GM23338 (cell line): ENCODE results near the gene SRP14. TPM values are rescaled to one million over a fixed set of nuclear protein-coding genes. Genes with fewer than 3 reads are reported as not detected.

Source experiments
- ATAC-seq: fragments of 200-7000 bp; cut with Tn5 transposase; 3 replicates; pipeline ENCODE4 v1.9.1; 2020
- DNase-seq: peaks from one replicate; pipeline ENCODE4 v3.0.0-alpha.2; 2015; ENCODE audit warnings: low spot score
- H2AFZ ChIP-seq: fragments of 200-600 bp; sonication (generic); 2 replicates; pipeline ENCODE4 v1.8.0; 2016; ENCODE audit warnings: antibody characterized with exemption, mild to moderate bottlenecking, moderate library complexity
- H3F3A ChIP-seq: fragments of 200-600 bp; sonication (generic); replicated peaks from 2 replicates; pipeline ENCODE4 v1.8.0; 2017; ENCODE audit warnings: antibody characterized with exemption, mixed run types, low read depth
- H3K27ac ChIP-seq: fragments of 200-600 bp; sonication (generic); 2 replicates; pipeline ENCODE4 v1.6.1; 2016; ENCODE audit warnings: low read depth
- H3K27me3 ChIP-seq: fragments of 200-600 bp; sonication (generic); 2 replicates; pipeline ENCODE4 v1.8.0; 2016; ENCODE audit warnings: mild to moderate bottlenecking, mixed run types, moderate library complexity; ENCODE audit not compliant: insufficient read depth
- H3K36me3 ChIP-seq: fragments of 200-600 bp; sonication (generic); 2 replicates; pipeline ENCODE4 v1.8.0; 2016; ENCODE audit warnings: mild to moderate bottlenecking; ENCODE audit not compliant: insufficient read depth
- H3K4me1 ChIP-seq: fragments of 200-600 bp; sonication (generic); 2 replicates; pipeline ENCODE4 v1.8.0; 2016; ENCODE audit warnings: mild to moderate bottlenecking, moderate library complexity; ENCODE audit not compliant: insufficient read depth
- H3K4me2 ChIP-seq: fragments of 200-600 bp; sonication (generic); 2 replicates; pipeline ENCODE4 v1.7.1; 2017; ENCODE audit warnings: mixed run types
- H3K4me3 ChIP-seq: fragments of 200-600 bp; sonication (generic); 2 replicates; pipeline ENCODE4 v1.6.1; 2016; ENCODE audit warnings: mixed run types
- H3K79me2 ChIP-seq: fragments of 200-600 bp; sonication (generic); replicated peaks from 2 replicates; pipeline ENCODE4 v1.8.0; 2017; ENCODE audit warnings: mild to moderate bottlenecking; ENCODE audit not compliant: insufficient read depth
- H3K9me2 ChIP-seq: fragments of 200-600 bp; sonication (generic); 2 replicates; pipeline ENCODE4 v1.8.0; 2017; ENCODE audit not compliant: insufficient read depth
- H4K20me1 ChIP-seq: fragments of 200-600 bp; sonication (generic); replicated peaks from 2 replicates; pipeline ENCODE4 v1.8.0; 2017; ENCODE audit warnings: mild to moderate bottlenecking; ENCODE audit not compliant: insufficient read depth
- H3K27ac Mint-ChIP-seq: 2 replicates; pipeline ENCODE4 v1.8.0; 2020; ENCODE audit warnings: inconsistent platforms, mild to moderate bottlenecking, moderate library complexity, mixed read lengths
- H3K27me3 Mint-ChIP-seq: 3 replicates; pipeline ENCODE4 v1.8.0; 2022; ENCODE audit warnings: low read depth, mild to moderate bottlenecking, moderate library complexity, mixed read lengths, inconsistent platforms; ENCODE audit not compliant: insufficient read depth, poor library complexity
- H3K36me3 Mint-ChIP-seq: 3 replicates; pipeline ENCODE4 v1.8.0; 2021; ENCODE audit warnings: low read depth, mild to moderate bottlenecking, inconsistent platforms, moderate library complexity, mixed read lengths
- H3K4me1 Mint-ChIP-seq: 3 replicates; pipeline ENCODE4 v1.8.0; 2020; ENCODE audit warnings: mild to moderate bottlenecking, inconsistent platforms, mixed read lengths
- H3K4me3 Mint-ChIP-seq: 3 replicates; pipeline ENCODE4 v1.8.0; 2021; ENCODE audit warnings: moderate library complexity, mild to moderate bottlenecking, inconsistent platforms, mixed read lengths
- H3K9me3 Mint-ChIP-seq: 3 replicates; pipeline ENCODE4 v1.8.0; 2020; ENCODE audit warnings: moderate library complexity, mild to moderate bottlenecking, inconsistent platforms, mixed read lengths
- CREB1 ChIP-seq: fragments of 250-450 bp; sonication (Bioruptor Pico); IDR thresholded peaks from 2 replicates; pipeline ENCODE4 v1.5.0; 2020; ENCODE audit warnings: low read depth, mild to moderate bottlenecking, moderate library complexity
- CTCF ChIP-seq, 2 experiments: fragments of 200-600 bp in 1 of 2; sonication (generic) in 1 of 2; conservative IDR thresholded peaks; 2 replicates each; pipeline versions ENCODE4 v1.5.1 to v1.6.1; 2016 to 2017; ENCODE audit warnings: antibody characterized with exemption in 2 of 2, low read depth in 2 of 2, mild to moderate bottlenecking in 2 of 2, moderate library complexity in 1 of 2
- ETS1 ChIP-seq: IDR thresholded peaks from 2 replicates; pipeline ENCODE4 v1.6.1; 2016; ENCODE audit warnings: antibody characterized with exemption
- EZH2 ChIP-seq: fragments of 200-600 bp; sonication (generic); IDR thresholded peaks from one replicate; pipeline ENCODE4 v1.8.0; 2017; ENCODE audit warnings: antibody characterized with exemption, mild to moderate bottlenecking, low read depth; ENCODE audit not compliant: unreplicated experiment
- EZH2phosphoT487 ChIP-seq: fragments of 200-600 bp; sonication (generic); IDR thresholded peaks from one replicate; pipeline ENCODE4 v1.8.1; 2018; ENCODE audit warnings: antibody characterized with exemption; ENCODE audit not compliant: unreplicated experiment
- NANOG ChIP-seq: IDR thresholded peaks from 2 replicates; pipeline ENCODE4 v1.6.1; 2016; ENCODE audit warnings: antibody characterized with exemption, borderline replicate concordance
- POLR2AphosphoS5 ChIP-seq: IDR thresholded peaks from 2 replicates; pipeline ENCODE4 v1.6.1; 2016; ENCODE audit warnings: antibody characterized with exemption, low read depth
- STAT1 ChIP-seq: IDR thresholded peaks from one replicate; pipeline ENCODE4 v1.6.1; 2016; ENCODE audit warnings: antibody characterized with exemption; ENCODE audit not compliant: unreplicated experiment
- ZNF114 ChIP-seq: fragments of 250-450 bp; sonication (Bioruptor Pico); IDR thresholded peaks from 2 replicates; pipeline ENCODE4 v1.5.0; 2020; ENCODE audit warnings: mild to moderate bottlenecking, moderate library complexity
- ZNF331 ChIP-seq: fragments of 250-450 bp; sonication (Bioruptor Pico); IDR thresholded peaks from 2 replicates; pipeline ENCODE4 v1.5.0; 2020; ENCODE audit warnings: low read depth, mild to moderate bottlenecking, moderate library complexity
- ZNF462 ChIP-seq: fragments of 250-450 bp; sonication (Bioruptor Pico); IDR thresholded peaks from 2 replicates; pipeline ENCODE4 v1.5.0; 2020; ENCODE audit warnings: mild to moderate bottlenecking, moderate library complexity
- polyA plus RNA-seq: library from polyadenylated mRNA; unstranded; fragments of >200 nt; fragmentation: Nextera tagmentation; extraction: Ambion mirVana; gene quantifications from 2 replicates; pipeline ENCODE4 v1.2.1, GENCODE V29; 2016
- total RNA-seq: library from RNA; depleted of rRNA; stranded (reverse); fragments of >200 nt; shearing (Covaris generic); gene quantifications from 2 replicates; pipeline ENCODE4 v1.2.3, GENCODE V29; 2014
- TF ChIP-seq, protein P1 (sequence below): IDR thresholded peaks from one replicate; pipeline ENCODE4 v1.6.1; 2018; ENCODE audit warnings: antibody characterized with exemption; ENCODE audit not compliant: unreplicated experiment

Gene SRP14
- total and polyA plus RNA-seq, 2 experiments from 2014 or later, result 249 to 1,412 TPM

- 0 out of 2 replicates have a peak, but pooled peaks cover 6% of the 10 kb centered on the region for H3F3A ChIP-seq
- no peak overlapping the region for H3K27ac ChIP-seq
- no peaks in the 10 kb centered on the region for H3K9me2 ChIP-seq
- H3K79me2 ChIP-seq, result no peaks in the 10 kb centered on the region
- H4K20me1 ChIP-seq, result no peaks in the 10 kb centered on the region
- H3K27ac Mint-ChIP-seq, result no peak overlapping the region
- H3K4me1 Mint-ChIP-seq, result peaks cover 34% of the 10 kb centered on the region
- DNase-seq (no peak), ATAC-seq (no peak)
- no peaks in the 10 kb centered on the region for H3K36me3 ChIP-seq
- H3K27me3 ChIP-seq, result no peaks in the 10 kb centered on the region
- H3K4me3 Mint-ChIP-seq, result no peak overlapping the region
- peaks cover 10% of the 10 kb centered on the region for H3K9me3 Mint-ChIP-seq
- H3K4me2 ChIP-seq, result no peak overlapping the region
- H3K4me3 ChIP-seq, result no peak overlapping the region
- H3K27me3 Mint-ChIP-seq, result peaks cover 20% of the 10 kb centered on the region
- TF ChIP-seq, protein P1, sequence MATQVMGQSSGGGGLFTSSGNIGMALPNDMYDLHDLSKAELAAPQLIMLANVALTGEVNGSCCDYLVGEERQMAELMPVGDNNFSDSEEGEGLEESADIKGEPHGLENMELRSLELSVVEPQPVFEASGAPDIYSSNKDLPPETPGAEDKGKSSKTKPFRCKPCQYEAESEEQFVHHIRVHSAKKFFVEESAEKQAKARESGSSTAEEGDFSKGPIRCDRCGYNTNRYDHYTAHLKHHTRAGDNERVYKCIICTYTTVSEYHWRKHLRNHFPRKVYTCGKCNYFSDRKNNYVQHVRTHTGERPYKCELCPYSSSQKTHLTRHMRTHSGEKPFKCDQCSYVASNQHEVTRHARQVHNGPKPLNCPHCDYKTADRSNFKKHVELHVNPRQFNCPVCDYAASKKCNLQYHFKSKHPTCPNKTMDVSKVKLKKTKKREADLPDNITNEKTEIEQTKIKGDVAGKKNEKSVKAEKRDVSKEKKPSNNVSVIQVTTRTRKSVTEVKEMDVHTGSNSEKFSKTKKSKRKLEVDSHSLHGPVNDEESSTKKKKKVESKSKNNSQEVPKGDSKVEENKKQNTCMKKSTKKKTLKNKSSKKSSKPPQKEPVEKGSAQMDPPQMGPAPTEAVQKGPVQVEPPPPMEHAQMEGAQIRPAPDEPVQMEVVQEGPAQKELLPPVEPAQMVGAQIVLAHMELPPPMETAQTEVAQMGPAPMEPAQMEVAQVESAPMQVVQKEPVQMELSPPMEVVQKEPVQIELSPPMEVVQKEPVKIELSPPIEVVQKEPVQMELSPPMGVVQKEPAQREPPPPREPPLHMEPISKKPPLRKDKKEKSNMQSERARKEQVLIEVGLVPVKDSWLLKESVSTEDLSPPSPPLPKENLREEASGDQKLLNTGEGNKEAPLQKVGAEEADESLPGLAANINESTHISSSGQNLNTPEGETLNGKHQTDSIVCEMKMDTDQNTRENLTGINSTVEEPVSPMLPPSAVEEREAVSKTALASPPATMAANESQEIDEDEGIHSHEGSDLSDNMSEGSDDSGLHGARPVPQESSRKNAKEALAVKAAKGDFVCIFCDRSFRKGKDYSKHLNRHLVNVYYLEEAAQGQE, result no peak
- TF ChIP-seq CTCF (conservative IDR thresholded peaks at IDR 0.05; ENCODE audit: low read depth in 2 of 2), result no peak
- TF ChIP-seq ETS1, result no peak
- no peak for TF ChIP-seq EZH2phosphoT487
- TF ChIP-seq ZNF114 (CRISPR knock-in tag), result no peak
- TF ChIP-seq POLR2AphosphoS5, result no peak
- no peak for TF ChIP-seq NANOG
- TF ChIP-seq EZH2, result no peak
- TF ChIP-seq ZNF462 (CRISPR knock-in tag), result no peak
- no peak for TF ChIP-seq STAT1
- no peak for TF ChIP-seq ZNF331 (CRISPR knock-in tag)
- no peak for TF ChIP-seq CREB1 (CRISPR knock-in tag)
- H3K4me1 ChIP-seq, result peaks cover 15% of the 10 kb centered on the region
- H3K36me3 Mint-ChIP-seq, result peaks cover 8% of the 10 kb centered on the region
- H2AFZ ChIP-seq, result no peak overlapping the region
Observed at GRCh38 chr15:40070608-40071218, 31.7 kb upstream of the SRP14 start.
